Effector CD4-positive, alpha-beta T cell (primary cell): ENCODE measurements around the gene NETO1.

ENCODE experiments used
- DNase-seq: peaks from one replicate; pipeline ENCODE4 v3.0.0-alpha.2; 2020

NETO1 gene

DNA sequence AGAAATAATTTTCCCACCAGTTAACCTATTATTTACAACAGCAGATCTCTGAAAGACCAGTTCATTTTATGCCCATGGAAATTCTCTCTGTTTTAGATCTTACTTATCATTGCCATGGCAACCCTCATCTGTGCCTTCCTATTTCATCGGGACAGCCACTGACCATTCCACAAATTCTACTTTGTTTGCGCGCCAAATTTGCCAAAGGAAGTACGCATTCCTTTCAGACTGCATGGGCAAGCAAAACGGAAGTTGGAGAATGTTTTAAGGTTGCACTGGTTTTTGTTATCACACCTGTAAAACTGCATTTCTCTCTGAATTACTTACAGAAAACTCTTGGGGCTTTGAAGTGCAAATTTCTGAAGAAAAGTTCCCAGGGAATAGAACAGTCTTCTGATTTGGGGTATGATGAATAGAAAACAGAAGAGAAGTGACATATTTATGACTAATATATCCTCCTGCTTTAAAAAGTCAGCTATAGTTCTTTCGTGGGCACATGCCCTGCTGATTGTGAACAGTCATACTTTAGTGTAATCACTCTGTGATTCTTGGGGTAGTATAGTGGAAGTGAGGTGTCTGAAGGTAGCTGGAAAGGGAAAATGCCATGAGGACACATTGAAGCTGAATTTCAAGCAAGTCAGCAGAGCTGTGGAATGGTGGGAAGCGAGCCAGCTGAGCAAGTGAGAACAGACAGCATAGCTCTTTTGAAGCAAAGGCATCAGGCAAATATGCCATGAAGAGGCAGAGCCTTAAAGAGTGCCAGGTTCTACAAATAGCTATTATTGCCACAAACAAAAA is 20.9 kb downstream of the NETO1 start:
- DNase-seq: no peak

DNA sequence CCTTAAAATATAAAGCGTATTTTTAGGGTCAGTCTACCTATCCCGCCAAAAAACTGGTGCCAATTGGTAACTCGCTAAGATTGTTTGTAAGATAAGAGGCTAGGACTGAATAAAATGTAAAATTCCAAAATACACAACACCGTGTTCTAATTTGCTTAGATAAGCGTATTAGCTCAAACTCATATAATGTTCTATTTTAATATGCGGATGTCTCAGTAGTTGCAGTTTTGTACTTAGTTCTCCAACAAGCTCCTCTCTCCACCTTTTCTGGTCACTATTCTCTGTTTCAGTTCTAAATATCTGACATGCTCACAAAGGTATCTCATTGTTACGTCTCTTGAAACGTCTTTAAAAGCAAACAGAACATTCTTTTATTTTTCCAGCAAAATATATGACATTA is 24.0 kb downstream of the NETO1 start:
- DNase-seq: no peak

- DNase-seq: no peak
These were observed 27.7 kb downstream of the NETO1 start for GRCh38 chr18:72840109-72840508.

DNA sequence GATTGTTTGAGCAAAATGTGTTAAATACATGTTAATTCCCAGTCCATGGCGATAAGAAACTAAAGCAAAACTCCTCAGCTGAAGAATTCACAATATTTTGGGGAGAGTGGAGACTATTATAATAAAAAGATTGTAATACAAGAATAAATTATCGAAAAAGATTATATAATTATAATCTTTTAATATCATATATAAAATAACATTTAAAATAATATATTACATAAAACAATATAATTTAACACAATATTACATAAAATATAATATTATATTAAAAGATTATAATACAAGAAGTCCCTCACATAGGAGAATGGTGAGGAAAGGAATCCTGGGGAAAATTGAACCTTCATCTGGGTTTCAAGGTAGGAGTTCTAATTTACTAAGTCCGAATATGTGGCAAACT is 33.1 kb downstream of the NETO1 start:
- DNase-seq: no peak

GRCh38 chr18:72833471-72833870 is 34.3 kb downstream of the NETO1 start:
- DNase-seq: no peak

DNA sequence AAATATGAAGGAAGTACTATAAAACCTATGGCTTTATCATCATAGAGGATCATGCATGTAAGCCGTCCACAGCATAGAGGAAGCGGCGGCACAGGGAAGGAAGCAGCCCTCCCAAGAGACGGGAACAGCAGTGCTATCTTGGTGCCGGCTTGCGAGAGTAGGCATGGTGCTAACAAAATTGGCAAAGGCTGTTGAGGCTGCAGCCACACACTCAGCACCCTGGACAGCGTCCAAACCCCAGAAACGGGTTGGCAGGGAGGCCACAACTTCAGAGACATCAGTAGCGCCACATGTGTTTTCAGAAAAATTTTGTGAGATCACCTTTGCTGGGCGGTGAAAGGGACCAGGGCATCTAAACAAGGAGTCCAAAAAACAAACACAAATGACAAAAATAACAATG is 37.7 kb downstream of the NETO1 start:
- DNase-seq: no peak

DNA sequence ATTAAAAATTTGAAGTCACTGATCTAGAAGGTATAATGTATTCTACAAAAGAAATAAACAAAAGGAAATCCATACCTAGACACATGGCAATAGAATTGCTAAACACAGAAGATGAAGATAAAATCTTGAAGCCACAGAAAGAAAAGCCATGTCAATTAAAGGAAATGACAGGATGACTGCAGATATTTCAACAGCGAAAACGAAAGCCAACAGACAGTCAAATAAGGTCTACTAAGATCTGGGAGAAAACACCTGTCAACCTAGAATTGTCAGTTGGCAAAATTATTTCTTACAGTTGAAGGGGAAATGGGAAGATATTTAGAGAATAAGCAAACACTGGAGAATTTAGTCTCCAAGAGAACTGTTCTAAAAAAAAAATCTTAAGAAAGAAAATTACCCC is 39.2 kb downstream of the NETO1 start:
- no peak for DNase-seq

- DNase-seq: no peak
These were observed 41.1 kb downstream of the NETO1 start for GRCh38 chr18:72826736-72827135.

- no peak for DNase-seq
These were observed 44.4 kb downstream of the NETO1 start for GRCh38 chr18:72823345-72823744.

DNA sequence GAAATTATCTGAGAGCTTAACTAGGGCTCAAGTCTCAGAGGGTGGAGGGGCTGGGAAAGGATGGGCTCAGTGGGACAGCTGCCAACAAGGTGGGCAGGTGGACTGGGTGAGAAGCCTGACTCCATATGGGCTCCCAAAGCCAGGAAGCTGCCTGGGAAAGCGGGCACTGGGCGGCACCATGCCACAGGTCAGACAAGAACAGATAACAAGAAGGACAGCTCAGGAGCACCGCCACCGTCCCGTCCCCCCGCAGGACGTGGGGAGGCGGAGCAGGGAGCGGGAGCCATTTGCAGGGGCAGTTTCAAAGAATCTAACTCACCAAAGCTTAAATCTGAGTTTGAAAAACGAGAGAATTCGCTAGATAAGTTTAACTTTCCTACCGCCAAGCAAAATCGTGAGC is 45.6 kb downstream of the NETO1 start:
- no peak for DNase-seq

- no peak for DNase-seq
These were observed 47.2 kb downstream of the NETO1 start for GRCh38 chr18:72820571-72820970.

DNA sequence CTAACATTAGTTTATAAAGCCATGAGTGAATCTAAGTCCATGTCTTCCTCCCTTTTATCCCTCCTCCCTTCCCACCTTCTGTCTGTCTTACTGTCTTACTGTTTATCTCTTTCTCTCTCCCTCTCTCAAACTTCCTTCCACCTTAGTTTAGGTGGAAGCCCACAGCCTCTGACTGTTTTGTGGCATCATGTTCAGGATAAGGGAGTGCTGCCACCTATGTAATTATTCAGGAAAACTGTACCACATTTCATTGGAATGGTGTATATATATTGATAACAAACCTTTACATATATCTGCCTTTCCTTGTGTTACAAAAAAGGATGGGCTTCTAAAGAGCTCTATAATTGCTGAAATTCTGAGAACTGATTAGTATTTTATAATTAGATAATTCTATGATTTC is 48.7 kb downstream of the NETO1 start:
- no peak for DNase-seq

DNA sequence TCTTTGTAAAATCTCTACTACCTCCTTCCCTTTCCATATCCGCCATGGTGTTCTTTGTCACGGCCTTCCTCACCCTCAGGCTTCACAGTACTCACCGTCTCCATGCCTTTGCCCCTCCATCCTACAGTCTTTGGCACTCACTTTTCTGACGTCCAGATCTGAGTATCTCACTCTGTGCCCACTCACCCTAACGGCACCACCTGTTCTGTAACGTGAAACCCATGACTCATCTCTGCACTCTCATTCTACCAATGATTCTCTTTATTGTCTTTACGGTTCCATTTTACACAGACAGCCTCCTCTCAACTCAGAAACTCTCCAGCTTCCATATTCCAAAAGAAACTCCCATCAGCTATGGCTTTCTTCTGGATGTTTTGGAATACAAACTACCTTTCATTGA is 56.7 kb downstream of the NETO1 start:
- DNase-seq: no peak

- no peak for DNase-seq
These were observed 59.1 kb downstream of the NETO1 start for GRCh38 chr18:72808680-72809079.

DNA sequence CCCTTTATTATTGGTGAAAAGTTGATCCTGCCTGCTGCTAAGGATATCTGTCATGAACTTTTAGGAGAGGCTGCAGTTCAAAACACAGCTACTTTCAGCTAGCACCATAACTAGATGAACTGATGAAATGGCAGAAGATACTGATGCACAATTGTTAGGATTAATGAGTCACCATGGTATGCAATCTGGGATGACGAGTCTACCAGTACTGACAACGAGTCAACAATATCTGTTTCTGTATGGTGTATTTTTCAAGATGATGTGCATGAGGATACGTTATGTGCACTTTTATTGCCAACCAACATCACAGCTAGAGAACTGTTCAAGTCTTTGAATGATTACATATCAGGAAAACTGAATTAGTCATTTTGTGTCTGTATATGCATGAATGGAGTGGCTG is 68.7 kb downstream of the NETO1 start:
- DNase-seq: no peak

DNA sequence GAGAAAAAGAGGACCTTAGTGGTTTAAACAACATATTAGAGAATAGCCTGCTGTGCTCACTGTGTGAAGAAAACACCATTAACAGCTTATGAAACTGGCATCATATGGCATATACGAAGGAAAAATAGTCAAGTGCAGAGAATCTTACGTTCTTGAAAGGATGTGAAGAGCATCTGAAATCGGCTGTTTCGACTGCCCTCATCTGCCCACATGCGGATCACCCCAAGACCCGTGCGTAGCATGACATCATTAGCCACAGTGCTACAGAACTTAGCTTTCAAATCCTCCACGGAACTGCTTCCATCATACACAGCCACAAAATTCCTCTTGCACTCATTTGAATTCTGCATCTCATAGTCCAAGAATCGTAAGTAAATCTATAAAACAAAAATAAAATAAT is 84.3 kb downstream of the NETO1 start:
- DNase-seq: no peak

DNA sequence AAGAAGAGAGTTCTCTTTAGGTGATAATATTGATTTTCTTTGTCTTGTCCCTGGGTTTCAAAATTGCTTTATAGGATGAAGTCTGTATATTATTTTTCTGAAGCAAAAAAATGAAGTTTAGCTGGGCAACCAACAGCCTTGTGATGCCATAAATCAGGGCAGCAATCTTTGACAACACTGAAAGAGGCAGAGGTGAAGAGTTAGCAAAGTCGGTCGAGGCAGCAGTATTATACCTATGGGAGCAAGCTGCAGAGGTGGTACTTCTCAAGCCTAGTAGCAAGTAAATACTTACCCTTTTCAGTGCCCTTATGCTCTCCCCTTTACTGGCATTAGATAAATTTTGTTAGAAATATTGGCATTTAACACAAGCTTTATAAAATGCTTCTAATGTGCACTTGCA is 92.9 kb downstream of the NETO1 start:
- no peak for DNase-seq

GRCh38 chr18:72772916-72773315 is 94.9 kb downstream of the NETO1 start:
- no peak for DNase-seq

- no peak for DNase-seq
These were observed 99.0 kb downstream of the NETO1 start for GRCh38 chr18:72768681-72769229.

DNA sequence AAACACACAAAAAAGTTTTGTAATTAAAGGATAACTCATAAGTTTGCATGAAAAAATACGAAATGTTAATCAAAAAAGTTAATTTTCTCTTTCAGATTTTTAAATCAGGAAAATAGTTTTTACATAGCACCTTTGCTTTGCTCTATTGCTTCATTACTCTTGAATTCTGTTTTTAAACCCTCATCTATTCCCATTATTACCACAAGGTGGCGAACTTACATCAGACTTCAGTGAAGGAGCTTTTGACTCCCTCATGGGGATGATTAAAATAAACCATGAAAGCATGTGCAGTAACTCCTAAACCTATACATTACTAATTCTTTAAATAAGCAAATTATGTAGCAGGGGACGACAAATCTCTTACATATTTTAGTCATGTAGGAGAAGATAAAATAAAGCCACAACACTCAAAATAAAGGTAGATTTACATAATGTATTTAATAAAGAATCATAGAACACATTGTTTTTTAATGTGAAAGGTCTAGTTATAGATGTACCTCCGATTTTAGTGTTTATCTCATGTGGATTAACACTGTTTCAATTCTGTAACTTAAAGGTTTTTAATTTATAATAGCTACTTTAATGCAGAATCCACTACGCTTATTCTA is 105.2 kb downstream of the NETO1 start:
- DNase-seq: no peak

GRCh38 chr18:72752220-72752619 is 115.6 kb downstream of the NETO1 start:
- no peak for DNase-seq

DNA sequence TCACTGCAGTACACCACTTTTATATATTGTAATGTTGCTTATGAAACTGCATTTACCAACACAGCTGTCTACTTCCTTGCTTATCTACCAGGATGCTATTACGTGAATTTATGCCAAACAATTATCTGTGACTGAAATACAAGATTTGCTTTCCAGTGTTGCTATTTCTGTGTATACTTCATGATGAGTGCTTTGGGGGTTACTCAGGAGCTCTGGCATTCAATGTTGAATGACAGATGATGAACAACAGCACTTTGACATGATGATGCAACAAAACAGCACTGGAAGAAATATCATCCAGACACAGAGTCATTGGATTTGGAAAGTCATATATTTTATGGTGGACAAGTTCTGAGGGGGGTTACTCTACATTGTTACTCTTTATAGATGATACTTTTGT is 125.8 kb downstream of the NETO1 start:
- DNase-seq: no peak

DNA sequence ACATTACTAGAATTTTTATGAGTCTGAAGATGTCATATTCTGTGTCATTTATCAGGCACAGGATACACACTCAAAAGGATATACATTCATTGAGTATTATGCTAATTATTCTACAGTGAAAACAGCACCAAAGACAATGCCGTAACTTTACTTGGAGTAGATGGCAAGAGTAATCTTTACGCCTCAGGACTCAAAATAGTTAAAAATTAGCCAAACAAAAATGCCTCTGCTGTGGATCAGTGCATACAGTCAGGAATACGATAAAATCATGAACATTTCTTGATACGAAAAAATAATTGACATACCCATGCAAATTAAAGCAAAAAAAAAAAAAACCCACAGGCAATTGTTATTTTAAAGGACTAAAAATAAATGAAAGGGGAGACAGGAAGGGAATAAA is 129.7 kb downstream of the NETO1 start:
- DNase-seq: no peak

DNA sequence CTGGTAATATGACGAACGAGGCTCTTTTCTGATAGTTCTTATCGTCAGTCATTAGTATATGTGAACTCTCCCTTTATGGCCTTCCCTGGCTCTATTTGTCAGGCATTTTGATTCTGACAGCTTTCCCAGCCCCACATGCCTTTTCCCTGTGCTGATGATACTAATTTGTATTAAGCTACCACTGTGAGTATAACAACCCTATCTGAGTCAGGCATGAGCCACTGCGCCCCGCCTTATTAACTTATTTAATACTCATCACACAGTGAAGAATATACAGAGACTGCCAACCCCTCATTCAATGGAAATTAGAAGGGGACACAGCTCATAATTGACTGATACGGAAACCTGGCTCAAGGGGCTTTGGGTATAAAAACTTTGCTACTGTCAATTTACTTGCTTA is 140.0 kb downstream of the NETO1 start:
- DNase-seq: no peak
